Lung (tissue), 12 donors: ENCODE results near the gene NIPA2. TPM values are rescaled to one million over a fixed set of nuclear protein-coding genes. Genes with fewer than 3 reads are reported as not detected.

Experiments used
- ATAC-seq: fragments of 200-7000 bp; cut with Tn5 transposase; one replicate; pipeline ENCODE4 v1.9.1; 2020; ENCODE audit warnings: moderate number of reproducible peaks; ENCODE audit not compliant: insufficient read depth, low FRiP score
- DNase-seq, 3 donors: peaks; one replicate each; pipeline ENCODE4 v3.0.0-alpha.2; 2013 to 2017
- H3K27ac ChIP-seq, 2 donors: one replicate each; pipeline ENCODE4 v1.5.1; 2013; ENCODE audit warnings: mild to moderate bottlenecking in 2 of 2, moderate library complexity in 2 of 2, control low read depth in 1 of 2, inconsistent platforms in 1 of 2, low read depth in 1 of 2, low read length in 1 of 2
- H3K27me3 ChIP-seq, 3 donors: one replicate each; pipeline ENCODE4 v1.5.1; 2013; ENCODE audit warnings: low read length in 2 of 3; ENCODE audit not compliant: control insufficient read depth in 3 of 3, insufficient read depth in 3 of 3
- H3K36me3 ChIP-seq, 4 donors: one replicate each; pipeline ENCODE4 v1.5.1; 2013; ENCODE audit warnings: low read length in 4 of 4, mild to moderate bottlenecking in 1 of 4, moderate library complexity in 1 of 4; ENCODE audit not compliant: control insufficient read depth in 4 of 4, insufficient read depth in 4 of 4
- H3K4me1 ChIP-seq, 5 donors: one replicate each; pipeline ENCODE4 v1.5.1; 2013; ENCODE audit warnings: low read length in 5 of 5, mild to moderate bottlenecking in 2 of 5, moderate library complexity in 1 of 5; ENCODE audit not compliant: control insufficient read depth in 5 of 5, insufficient read depth in 5 of 5
- H3K4me3 ChIP-seq: one replicate; pipeline ENCODE4 v1.5.1; 2013; ENCODE audit warnings: mild to moderate bottlenecking, control low read depth, moderate library complexity
- H3K9ac ChIP-seq, 2 donors: one replicate each; pipeline ENCODE4 v1.5.1; 2013; ENCODE audit warnings: low read length in 2 of 2, control low read depth in 1 of 2; ENCODE audit not compliant: insufficient read depth in 1 of 2
- H3K9me3 ChIP-seq, 4 donors: one replicate each; pipeline ENCODE4 v1.5.1; 2013; ENCODE audit warnings: low read length in 3 of 4, mild to moderate bottlenecking in 1 of 4, moderate library complexity in 1 of 4; ENCODE audit not compliant: control insufficient read depth in 4 of 4, insufficient read depth in 3 of 4
- CTCF ChIP-seq: IDR thresholded peaks from 2 replicates; pipeline ENCODE4 v1.5.1; 2012; ENCODE audit warnings: mild to moderate bottlenecking; ENCODE audit errors: control extremely low read depth, extremely low read depth
- WGBS, 2 donors: extraction: QIAGEN DNeasy Blood & Tissue Kit; methylation state at CpG; one replicate each; pipeline ENCODE4 v1.1.7; 2013; 5-methylcytosine and 5-hydroxymethylcytosine counted together
- polyA plus RNA-seq, 2 donors: library from polyadenylated mRNA; stranded (reverse); fragments of 200-250 nt; gene quantifications; one replicate each; pipeline ENCODE4 v1.2.1, GENCODE V29; 2013
- total RNA-seq, 2 donors: library from RNA; depleted of rRNA in 1 of 2; stranded (reverse); fragments of >200 nt in 1 of 2; gene quantifications; one replicate each; pipeline ENCODE4 v1.2.1, GENCODE V29; 2014 to 2021
- donor health status: control.
- donor health status: control.
- donor health status: Bipolar disorder and iron deficiency.
- donor health status: healthy.
- donor health status: DM: yes; HTN: yes; CAD: no.

NIPA2 gene
- total and polyA plus RNA-seq, 4 donors = 12.5 to 53.7 (median 42.5) TPM

GRCh38 chr15:22808761-22809280 is 29.6 kb upstream of the NIPA2 start:
- DNase-seq (no peak), ATAC-seq (no peak)

GRCh38 chr15:22810033-22810852 is 28.2 kb upstream of the NIPA2 start:
- no peak for ATAC-seq
- no peak overlapping the region for H3K4me3 ChIP-seq
- no peaks in the 10 kb centered on the region for H3K27me3 ChIP-seq
- H3K9me3 ChIP-seq = peaks cover 0 to 3% (median 0%) of the 10 kb centered on the region in 4 donors
- TF ChIP-seq CTCF = no peak
- no peak for DNase-seq
- WGBS, 2 donors = 76 to 83% methylated on average over 10 of the region's 10 CpGs
- H3K4me1 ChIP-seq = peaks cover 0 to 2% (median 0%) of the 10 kb centered on the region in 5 donors
- H3K36me3 ChIP-seq = peaks cover 0 to 2% (median 0%) of the 10 kb centered on the region in 4 donors
- no peak overlapping the region for H3K27ac ChIP-seq
- no peak overlapping the region for H3K9ac ChIP-seq

More at GRCh38 chr15:22808761-22809280, 29.6 kb upstream of the NIPA2 start:
- WGBS, 2 donors = 84 to 97% methylated on average over 7 of the region's 7 CpGs
- Histone ChIP-seq H3K27me3 (no peaks in the 10 kb centered on the region), H3K9me3 (peaks cover 0 to 3% (median 0%) of the 10 kb centered on the region in 4 donors), H3K36me3 (no peaks in the 10 kb centered on the region), H3K4me3 (no peak overlapping the region), H3K27ac (no peak overlapping the region), H3K4me1 (peaks cover 0 to 2% (median 0%) of the 10 kb centered on the region in 5 donors), H3K9ac (no peak overlapping the region)
- no peak for TF ChIP-seq CTCF

GRCh38 chr15:22810853-22811338 is 27.6 kb upstream of the NIPA2 start:
- Histone ChIP-seq H3K4me1 (peaks cover 0 to 2% (median 0%) of the 10 kb centered on the region in 5 donors), H3K9ac (no peak overlapping the region), H3K4me3 (no peak overlapping the region), H3K9me3 (peaks cover 0 to 3% (median 0%) of the 10 kb centered on the region in 4 donors), H3K27me3 (no peaks in the 10 kb centered on the region), H3K27ac (no peak overlapping the region), H3K36me3 (peaks cover 0 to 2% (median 0%) of the 10 kb centered on the region in 4 donors)
- TF ChIP-seq CTCF = no peak
- 91 to 96% methylated on average over 8 of the region's 8 CpGs for WGBS, 2 donors
- DNase-seq (no peak), ATAC-seq (no peak)
